NCI-H1417 (cell line): ENCODE results near the gene REN.

ENCODE experiments used
- DNase-seq, 3 experiments: peaks; one replicate each; lab custom pipeline; 2025; lab: John Stamatoyannopoulos, UW

The REN gene

GRCh38 chr1:204131978-204132377 lies 34.2 kb downstream of the REN start:
- DNase-seq, result no peak

GRCh38 chr1:204130981-204131892 lies 34.9 kb downstream of the REN start:
- DNase-seq, result peak in 1 of 3 experiments; percentile 39

- peak in 2 of 3 experiments; percentile 75 to 90 for DNase-seq
These were observed 36.0 kb downstream of the REN start for GRCh38 chr1:204130178-204130577.

GRCh38 chr1:204128964-204129896 lies 36.9 kb downstream of the REN start:
- DNase-seq, result peak; percentile 78 to 87 (median 78)

- no peak for DNase-seq
These were observed 37.6 kb downstream of the REN start for GRCh38 chr1:204128464-204128963.

- peak; percentile 57 to 85 (median 81) for DNase-seq
These were observed 38.4 kb downstream of the REN start for GRCh38 chr1:204127597-204128242.

- DNase-seq, result no peak
These were observed 39.2 kb downstream of the REN start for GRCh38 chr1:204126956-204127355.

- no peak for DNase-seq
These were observed 39.8 kb downstream of the REN start for GRCh38 chr1:204126386-204126785.

GRCh38 chr1:204125759-204126351 lies 40.3 kb downstream of the REN start:
- DNase-seq, result no peak

- DNase-seq, result no peak
These were observed 41.5 kb downstream of the REN start for GRCh38 chr1:204124639-204125038.

- DNase-seq, result no peak
These were observed 42.8 kb downstream of the REN start for GRCh38 chr1:204123376-204123775.

GRCh38 chr1:204121840-204122555 lies 44.1 kb downstream of the REN start:
- no peak for DNase-seq

GRCh38 chr1:204116539-204116938 lies 49.6 kb downstream of the REN start:
- no peak for DNase-seq

GRCh38 chr1:204115116-204115515 lies 51.0 kb downstream of the REN start:
- DNase-seq, result no peak

GRCh38 chr1:204114606-204115005 lies 51.5 kb downstream of the REN start:
- no peak for DNase-seq

- DNase-seq, result no peak
These were observed 52.2 kb downstream of the REN start for GRCh38 chr1:204113896-204114295.

- DNase-seq, result no peak
These were observed 53.0 kb downstream of the REN start for GRCh38 chr1:204112876-204113730.

GRCh38 chr1:204110894-204111633 lies 55.1 kb downstream of the REN start:
- DNase-seq, result peak in 2 of 3 experiments; percentile 42 to 47
